Loucy (cell line): ENCODE results near the gene S100B.

Experiments
- EZH2phosphoT487 ChIP-seq: fragments of 200-600 bp; IDR thresholded peaks from 2 replicates; pipeline ENCODE4 v1.6.1; 2018; ENCODE audit warnings: antibody characterized with exemption, mild to moderate bottlenecking, moderate library complexity, borderline replicate concordance
- TF ChIP-seq, protein P1 (sequence below): fragments of 200-600 bp; sonication (generic); conservative IDR thresholded peaks from 2 replicates; pipeline ENCODE4 v1.5.1; 2014; ENCODE audit warnings: mild to moderate bottlenecking, antibody characterized with exemption, low read length

DNA sequence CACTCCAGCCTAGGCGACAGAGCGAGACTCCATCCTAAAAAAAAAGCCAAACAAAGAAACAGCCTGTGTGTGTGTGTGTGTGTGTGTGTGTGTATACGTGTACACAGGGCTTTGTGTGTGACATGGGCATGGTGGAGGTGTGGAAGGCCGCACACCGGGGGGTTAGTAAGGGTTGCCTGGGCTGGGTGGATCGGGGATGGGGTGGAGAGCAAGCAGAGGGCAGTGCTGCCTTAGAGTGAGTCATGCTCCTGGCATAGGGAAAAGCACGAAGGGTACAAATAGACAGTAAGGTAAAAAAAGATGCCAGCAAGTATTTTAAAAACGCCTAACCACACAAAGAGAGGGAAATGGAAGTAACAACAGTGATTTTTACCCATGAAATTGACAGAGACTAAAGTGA is 36.8 kb upstream of the S100B start:
- TF ChIP-seq EZH2phosphoT487 = no peak
- TF ChIP-seq, protein P1, sequence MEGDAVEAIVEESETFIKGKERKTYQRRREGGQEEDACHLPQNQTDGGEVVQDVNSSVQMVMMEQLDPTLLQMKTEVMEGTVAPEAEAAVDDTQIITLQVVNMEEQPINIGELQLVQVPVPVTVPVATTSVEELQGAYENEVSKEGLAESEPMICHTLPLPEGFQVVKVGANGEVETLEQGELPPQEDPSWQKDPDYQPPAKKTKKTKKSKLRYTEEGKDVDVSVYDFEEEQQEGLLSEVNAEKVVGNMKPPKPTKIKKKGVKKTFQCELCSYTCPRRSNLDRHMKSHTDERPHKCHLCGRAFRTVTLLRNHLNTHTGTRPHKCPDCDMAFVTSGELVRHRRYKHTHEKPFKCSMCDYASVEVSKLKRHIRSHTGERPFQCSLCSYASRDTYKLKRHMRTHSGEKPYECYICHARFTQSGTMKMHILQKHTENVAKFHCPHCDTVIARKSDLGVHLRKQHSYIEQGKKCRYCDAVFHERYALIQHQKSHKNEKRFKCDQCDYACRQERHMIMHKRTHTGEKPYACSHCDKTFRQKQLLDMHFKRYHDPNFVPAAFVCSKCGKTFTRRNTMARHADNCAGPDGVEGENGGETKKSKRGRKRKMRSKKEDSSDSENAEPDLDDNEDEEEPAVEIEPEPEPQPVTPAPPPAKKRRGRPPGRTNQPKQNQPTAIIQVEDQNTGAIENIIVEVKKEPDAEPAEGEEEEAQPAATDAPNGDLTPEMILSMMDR = no peak
